Stimulated activated CD4-positive, alpha-beta T cell treated with anti-CD3 and anti-CD28 coated beads, TNF-alpha, amount 100 ng/mL, for 48 hours (primary cell): ENCODE results near the gene ENOSF1.
"Not testable (repeated sequence)": the region's sequence is repeated elsewhere in the genome, so short reads cannot be mapped to it uniquely, and the experiment has no call there.

Source experiments
- DNase-seq, 3 donors: peaks; one replicate each; pipeline ENCODE4 v3.0.0-alpha.2; 2020; ENCODE audit warnings: low read depth in 3 of 3

The ENOSF1 gene, protein sequence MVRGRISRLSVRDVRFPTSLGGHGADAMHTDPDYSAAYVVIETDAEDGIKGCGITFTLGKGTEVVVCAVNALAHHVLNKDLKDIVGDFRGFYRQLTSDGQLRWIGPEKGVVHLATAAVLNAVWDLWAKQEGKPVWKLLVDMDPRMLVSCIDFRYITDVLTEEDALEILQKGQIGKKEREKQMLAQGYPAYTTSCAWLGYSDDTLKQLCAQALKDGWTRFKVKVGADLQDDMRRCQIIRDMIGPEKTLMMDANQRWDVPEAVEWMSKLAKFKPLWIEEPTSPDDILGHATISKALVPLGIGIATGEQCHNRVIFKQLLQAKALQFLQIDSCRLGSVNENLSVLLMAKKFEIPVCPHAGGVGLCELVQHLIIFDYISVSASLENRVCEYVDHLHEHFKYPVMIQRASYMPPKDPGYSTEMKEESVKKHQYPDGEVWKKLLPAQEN

GRCh38 chr18:712401-713134, at the start of gene ENOSF1:
Gene ENOSF1, minus strand, starts transcription at chr18:712630. Its CDS starts 43 bp downstream, at chr18:712587.
- DNase-seq = peak; percentile 72 to 83 (median 81)

DNA sequence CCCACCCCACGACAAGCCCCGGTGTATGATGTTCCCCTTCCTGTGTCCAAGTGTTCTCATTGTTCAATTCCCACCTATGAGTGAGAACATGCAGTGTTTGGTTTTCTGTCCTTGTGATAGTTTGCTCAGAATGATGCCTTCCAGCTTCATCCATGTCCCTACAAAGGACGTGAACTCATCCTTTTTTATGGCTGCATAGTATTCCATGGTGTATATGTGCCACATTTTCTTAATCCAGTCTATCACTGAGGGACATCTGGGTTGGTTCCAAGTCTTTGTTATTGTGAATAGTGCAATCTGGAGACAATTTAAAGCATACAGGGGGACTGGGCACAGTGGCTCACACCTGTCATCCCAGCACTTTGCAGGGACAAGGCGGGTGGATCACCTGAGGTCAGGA, 47.4 kb upstream of the ENOSF1 start:
- DNase-seq = not testable (repeated sequence)

DNA sequence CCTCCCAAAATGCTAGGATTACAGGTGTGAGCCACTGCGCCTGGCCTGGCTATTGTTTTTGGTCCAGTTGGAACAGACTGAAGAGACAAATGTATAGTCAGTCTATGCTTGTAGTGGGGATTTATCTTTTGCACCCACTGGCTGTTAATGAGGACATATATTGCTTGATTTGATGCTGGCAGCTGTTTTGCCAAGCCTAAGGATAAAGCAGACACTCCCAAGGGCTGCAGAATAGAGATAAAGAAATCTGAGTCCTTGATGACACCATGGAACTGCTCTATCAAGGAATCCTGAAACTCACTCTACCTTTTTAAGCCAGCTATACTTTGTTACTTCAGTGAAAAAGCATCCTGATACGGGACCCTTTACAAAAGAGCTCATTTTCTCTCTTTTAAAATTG, 43.1 kb upstream of the ENOSF1 start:
- no peak for DNase-seq

GRCh38 chr18:754656-755055, 42.2 kb upstream of the ENOSF1 start:
- DNase-seq = no peak

DNA sequence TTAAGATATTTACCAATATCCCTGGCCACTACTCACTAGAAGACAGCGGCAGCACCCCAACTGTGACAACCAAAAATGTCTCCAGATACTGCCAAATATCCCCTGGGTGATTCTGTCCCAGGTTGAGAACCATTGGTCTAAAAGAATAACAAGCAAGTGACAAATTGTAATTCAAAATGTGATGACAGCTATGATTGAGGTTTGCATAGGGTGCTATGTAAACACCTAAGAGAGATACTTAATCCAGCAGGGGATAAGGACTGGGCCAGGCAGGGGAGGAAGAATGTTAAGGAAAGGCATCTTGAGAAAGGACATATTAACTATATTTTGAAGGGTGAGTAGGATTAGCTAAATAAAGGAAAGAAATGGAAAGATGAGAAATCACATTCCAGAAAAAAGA, 38.0 kb upstream of the ENOSF1 start:
- DNase-seq = no peak

GRCh38 chr18:744832-745597, 32.6 kb upstream of the ENOSF1 start:
- no peak for DNase-seq

DNA sequence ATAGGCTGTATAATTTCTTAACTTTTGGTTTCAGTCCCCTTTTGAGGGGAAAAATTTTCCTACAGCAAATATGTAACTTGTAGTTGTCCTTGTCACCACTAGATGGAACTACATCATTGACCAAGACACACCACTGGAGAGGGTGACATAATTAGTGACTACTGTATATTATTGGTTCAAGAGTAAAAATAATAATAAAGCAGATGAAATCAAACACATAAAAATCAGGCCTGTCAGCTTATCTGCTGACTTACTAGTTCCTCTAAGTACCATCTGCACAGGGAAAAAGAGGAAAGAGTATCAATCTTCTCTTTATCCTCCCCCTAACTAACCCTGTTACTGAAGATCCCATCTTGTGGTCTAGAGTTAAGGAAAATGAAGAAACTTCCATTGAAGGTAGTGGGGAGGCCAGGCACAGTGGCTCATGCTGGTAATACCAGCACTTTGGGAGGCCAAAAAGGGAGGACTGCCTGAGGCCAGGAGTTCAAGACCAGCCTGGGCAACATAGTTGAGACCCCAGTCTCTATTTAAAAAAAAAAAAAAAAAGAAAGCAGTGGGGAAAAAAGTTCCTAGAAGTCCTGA, 29.6 kb upstream of the ENOSF1 start:
- DNase-seq = no peak

GRCh38 chr18:732371-732770, 19.9 kb upstream of the ENOSF1 start:
- DNase-seq = no peak

- no peak for DNase-seq
Observed at GRCh38 chr18:731185-731584, 18.8 kb upstream of the ENOSF1 start.

GRCh38 chr18:730692-731091, 18.3 kb upstream of the ENOSF1 start:
- DNase-seq = no peak

- DNase-seq = not testable (repeated sequence)
Observed at GRCh38 chr18:730120-730519, 17.7 kb upstream of the ENOSF1 start.

- no peak for DNase-seq
Observed at GRCh38 chr18:725646-726045, 13.2 kb upstream of the ENOSF1 start.

DNA sequence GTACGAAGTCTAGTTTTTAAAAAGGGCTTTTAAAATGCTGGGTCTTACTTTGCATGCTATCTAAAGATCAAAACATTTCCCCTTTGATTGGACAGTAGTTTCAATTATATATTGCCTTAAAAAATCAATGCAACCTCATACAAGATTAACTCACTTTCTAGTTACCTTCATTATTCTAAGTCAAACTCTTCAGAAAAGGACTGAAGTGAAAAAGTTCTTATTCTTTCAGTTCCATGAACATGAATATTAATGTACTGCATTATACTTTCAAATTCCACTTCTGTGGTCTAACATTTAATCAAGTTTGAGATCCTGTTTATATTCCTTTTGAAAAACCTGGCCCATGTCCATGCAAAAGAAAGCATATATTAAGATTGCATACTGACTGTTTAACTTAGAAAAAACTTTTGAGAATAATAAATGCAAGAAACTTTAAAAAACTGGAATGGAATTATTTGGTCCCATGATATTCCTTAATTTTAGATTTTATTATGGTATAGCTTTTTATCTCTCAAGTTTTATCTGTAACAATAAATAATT, 11.2 kb upstream of the ENOSF1 start:
- no peak for DNase-seq

DNA sequence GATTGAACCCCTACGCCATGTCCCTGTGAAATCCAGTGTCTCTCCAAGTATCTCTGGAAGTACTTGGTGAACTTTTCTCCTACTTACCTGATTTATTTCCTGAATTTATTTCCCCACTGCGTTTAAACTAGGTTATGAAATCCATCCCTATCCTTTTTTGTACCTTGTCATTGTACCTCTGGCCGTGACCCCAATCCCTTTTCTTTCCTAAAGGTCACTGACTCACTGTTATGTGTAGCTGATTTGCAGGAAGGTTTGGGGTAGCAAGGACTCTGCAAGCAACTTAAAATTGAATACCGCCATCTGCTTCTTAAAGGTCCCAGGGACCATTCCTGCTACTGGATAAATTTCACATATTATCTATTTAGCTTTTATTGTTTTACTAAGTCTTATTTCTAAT, 4.6 kb upstream of the ENOSF1 start:
- no peak for DNase-seq

GRCh38 chr18:715626-716025, 3.2 kb upstream of the ENOSF1 start:
- no peak for DNase-seq

DNA sequence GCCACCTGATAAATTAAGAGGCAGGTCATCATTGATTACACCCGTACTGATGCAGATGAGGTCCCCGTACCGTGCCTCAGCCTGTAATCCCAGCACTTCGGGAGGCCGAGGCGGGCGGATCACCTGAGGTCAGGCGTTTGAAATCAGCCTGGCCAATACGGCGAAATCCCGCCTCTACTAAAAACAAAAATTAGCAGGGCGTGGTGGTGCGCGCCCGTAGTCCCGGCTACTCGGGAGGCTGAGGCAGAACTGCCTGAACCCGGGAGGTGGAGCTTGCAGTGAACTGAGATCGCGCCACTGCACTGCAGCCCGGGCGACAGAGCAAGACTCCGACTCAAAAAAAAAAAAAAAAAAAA, 683 bp upstream of the ENOSF1 start:
- no peak for DNase-seq

DNA sequence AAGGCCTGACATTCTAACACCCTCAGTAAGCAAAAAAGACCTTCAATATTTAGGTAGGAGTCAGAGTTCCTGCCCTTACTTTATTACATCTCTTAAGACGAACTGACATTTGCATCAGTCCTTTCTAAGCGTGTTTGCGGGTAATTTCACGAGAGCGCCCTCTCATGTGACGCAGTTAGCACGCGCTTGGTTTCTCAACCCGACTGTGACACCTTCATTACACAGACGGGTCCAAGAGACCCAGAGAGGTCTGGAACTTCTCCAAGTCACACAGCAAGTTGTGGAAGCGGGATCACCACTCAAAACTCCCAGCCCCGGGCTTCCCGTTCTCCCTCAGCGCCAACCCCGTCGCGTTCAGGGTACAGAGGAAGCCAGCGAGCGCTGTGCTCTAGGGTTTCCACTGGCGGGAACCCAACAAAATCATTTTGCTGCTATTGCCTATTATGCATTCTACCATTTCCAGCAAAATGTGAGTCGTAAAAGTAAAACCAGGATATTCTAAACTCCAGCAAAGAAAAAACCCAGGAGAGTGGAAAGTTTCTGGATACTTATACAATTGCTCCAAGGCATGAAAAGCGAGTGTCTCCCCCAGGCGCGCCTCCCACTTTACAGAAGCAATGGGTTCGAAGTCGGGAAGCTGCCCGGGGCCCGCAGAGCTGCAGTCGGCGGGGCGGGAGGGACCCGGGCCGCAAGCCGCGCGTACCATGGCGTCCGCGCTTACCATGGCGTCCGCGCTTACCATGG, 601 bp downstream of the ENOSF1 start:
- peak; percentile 40 to 60 (median 55) for DNase-seq

DNA sequence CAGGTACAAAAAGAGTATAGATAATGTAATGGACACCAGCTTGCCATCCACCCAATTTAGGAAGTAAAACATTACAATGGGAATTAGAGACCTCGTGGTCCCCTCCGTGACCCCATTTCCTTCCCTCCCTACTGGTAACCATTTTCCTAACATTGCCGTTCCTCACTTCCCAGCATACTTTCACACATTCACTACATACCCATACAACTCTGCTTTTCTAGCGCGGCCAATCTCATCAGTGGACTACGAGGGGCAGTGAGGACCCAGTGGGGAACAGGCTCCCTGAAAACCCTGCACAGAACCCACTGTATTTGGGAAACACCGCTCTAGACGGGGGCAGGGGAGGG, 1.1 kb downstream of the ENOSF1 start:
- no peak for DNase-seq

- DNase-seq = no peak
Observed at GRCh38 chr18:710418-711300, 1.8 kb downstream of the ENOSF1 start.

- no peak for DNase-seq
Observed at GRCh38 chr18:709771-710170, 2.7 kb downstream of the ENOSF1 start.
